ENCODE data around the gene DTX3L.

The DTX3L gene

DNA sequence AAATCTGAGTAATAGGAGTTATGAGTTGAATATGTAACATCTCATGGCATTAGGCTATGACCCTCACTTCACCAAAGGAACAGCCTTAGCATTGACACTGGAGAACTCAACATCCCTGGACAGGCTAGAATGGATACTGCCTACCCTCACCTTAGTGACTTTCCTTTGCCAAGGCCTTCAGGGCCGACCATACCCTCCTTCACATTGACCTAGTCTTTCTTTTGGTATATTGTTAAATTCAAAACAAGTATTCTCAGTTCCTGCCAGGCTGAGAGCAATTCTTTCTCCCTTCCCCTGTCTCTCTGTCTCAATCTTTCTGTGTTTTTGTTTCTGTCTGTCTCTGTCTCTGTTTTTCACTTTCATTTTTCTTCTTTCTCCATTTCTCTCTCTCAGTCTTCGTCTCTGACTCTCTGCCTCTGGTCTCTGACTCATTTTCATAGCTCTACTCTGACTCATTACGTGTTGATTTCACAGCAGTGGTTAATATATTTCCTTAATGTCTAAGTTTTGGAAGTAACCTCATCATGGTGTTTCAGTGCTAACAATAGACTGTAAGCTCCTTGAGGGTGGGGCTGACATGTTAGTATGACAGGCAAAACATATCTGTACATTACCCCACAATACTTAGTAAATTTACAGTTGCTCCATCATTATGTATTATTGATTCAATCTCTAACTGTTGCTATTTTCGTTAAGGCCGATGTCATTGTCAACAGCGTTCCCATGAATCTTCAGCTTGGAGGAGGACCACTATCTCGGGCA, 45.8 kb downstream of the DTX3L start:
- H3K27ac ChIP-seq: peak overlapping the region; percentile 84
- no peaks in the 10 kb centered on the region for H3K27me3 ChIP-seq (replicated peaks)
- in situ Hi-C loops (cut with HindIII; ENCODE audit: low pct_ligation_motif_present, low sequenced_read_pairs): no loop called here
- no peaks in the 10 kb centered on the region for H3K36me3 ChIP-seq (replicated peaks)
- H3K4me3 ChIP-seq (ENCODE audit: low read depth, low read length): no peak overlapping the region
- TF ChIP-seq, protein P1, sequence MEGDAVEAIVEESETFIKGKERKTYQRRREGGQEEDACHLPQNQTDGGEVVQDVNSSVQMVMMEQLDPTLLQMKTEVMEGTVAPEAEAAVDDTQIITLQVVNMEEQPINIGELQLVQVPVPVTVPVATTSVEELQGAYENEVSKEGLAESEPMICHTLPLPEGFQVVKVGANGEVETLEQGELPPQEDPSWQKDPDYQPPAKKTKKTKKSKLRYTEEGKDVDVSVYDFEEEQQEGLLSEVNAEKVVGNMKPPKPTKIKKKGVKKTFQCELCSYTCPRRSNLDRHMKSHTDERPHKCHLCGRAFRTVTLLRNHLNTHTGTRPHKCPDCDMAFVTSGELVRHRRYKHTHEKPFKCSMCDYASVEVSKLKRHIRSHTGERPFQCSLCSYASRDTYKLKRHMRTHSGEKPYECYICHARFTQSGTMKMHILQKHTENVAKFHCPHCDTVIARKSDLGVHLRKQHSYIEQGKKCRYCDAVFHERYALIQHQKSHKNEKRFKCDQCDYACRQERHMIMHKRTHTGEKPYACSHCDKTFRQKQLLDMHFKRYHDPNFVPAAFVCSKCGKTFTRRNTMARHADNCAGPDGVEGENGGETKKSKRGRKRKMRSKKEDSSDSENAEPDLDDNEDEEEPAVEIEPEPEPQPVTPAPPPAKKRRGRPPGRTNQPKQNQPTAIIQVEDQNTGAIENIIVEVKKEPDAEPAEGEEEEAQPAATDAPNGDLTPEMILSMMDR (IDR thresholded peaks at IDR 0.05; ENCODE audit: low read depth, low read length, missing control alignments): no peak
- peak; percentile 64 for DNase-seq

DNA sequence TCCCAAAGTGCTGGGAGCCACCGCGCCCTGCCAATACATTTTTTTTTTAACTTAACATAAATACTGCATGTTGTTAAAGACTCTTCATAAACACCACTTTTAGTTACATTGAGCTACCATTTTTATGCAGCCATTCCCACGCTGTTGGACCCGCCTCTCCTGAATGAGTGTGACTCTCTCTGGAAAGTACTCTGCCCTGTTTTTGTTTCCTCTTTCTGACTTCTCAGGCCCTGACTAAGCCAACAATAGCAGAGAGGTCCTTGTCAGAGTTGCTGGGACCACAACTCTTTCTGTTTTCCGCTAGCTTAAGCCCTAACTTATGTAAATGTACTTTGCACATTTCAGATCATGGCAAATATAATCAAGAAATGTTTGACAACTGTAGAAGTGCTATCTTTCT, 48.6 kb downstream of the DTX3L start:
- TF ChIP-seq, protein P1 (IDR thresholded peaks at IDR 0.05; ENCODE audit: low read depth, low read length, missing control alignments): no peak
- peak; percentile 25 for DNase-seq
- in situ Hi-C loops (cut with HindIII; ENCODE audit: low pct_ligation_motif_present, low sequenced_read_pairs): no loop called here
- Histone ChIP-seq H3K4me3 (ENCODE audit: low read depth, low read length) (no peak overlapping the region), H3K36me3 (replicated peaks) (no peaks in the 10 kb centered on the region), H3K27me3 (replicated peaks) (no peaks in the 10 kb centered on the region), H3K27ac (no peak overlapping the region)

DNA sequence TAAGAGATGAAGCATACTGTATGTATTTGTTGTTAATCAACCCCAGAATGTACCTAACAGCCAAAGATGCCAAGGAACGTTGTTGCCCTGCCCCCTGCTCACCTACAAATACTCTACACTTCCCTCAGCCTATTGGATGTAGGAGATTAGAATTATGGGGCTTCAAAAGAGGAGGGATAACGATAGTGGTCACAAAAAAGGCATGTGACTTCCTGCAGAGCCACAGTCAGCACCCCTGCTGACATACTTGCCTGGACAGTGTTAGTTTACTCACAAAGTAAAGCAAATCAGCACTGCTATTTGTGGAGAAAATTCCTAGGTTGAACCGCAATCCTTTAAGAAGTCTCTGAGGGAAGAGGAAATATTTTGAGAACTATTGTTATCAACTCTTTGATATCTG, 51.2 kb downstream of the DTX3L start:
- TF ChIP-seq, protein P1 (IDR thresholded peaks at IDR 0.05; ENCODE audit: low read depth, low read length, missing control alignments): no peak
- in situ Hi-C loops (cut with HindIII; ENCODE audit: low pct_ligation_motif_present, low sequenced_read_pairs): no loop called here
- Histone ChIP-seq H3K27ac (no peak overlapping the region), H3K36me3 (replicated peaks) (no peaks in the 10 kb centered on the region), H3K4me3 (ENCODE audit: low read depth, low read length) (no peak overlapping the region), H3K27me3 (replicated peaks) (no peaks in the 10 kb centered on the region)
- DNase-seq: peak; percentile 44

DNA sequence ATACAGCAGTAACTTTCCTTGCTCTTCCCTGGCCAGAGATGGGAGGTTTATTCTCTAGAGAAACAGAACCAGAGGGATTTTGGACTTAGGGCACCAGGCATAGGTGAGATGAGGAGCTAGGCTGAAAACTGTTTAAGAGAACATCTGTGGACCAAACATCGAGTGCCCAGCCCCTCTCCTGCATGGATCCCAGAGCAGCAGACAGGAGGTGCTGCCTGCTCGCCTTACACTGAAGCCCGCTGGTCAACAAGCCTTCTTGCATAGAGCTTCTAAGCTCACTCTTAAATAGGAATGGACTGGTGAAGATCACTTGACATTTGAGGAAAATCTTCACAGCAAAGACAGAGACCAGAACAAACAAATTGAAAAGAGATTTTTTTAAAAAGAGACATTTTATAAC, 54.5 kb downstream of the DTX3L start:
- in situ Hi-C loops (cut with HindIII; ENCODE audit: low pct_ligation_motif_present, low sequenced_read_pairs): no loop called here
- H3K36me3 ChIP-seq (replicated peaks): no peaks in the 10 kb centered on the region
- H3K27ac ChIP-seq: no peak overlapping the region
- no peak for DNase-seq
- H3K4me3 ChIP-seq (ENCODE audit: low read depth, low read length): no peak overlapping the region
- no peaks in the 10 kb centered on the region for H3K27me3 ChIP-seq (replicated peaks)
- TF ChIP-seq, protein P1 (IDR thresholded peaks at IDR 0.05; ENCODE audit: low read depth, low read length, missing control alignments): peak; percentile 18

DNA sequence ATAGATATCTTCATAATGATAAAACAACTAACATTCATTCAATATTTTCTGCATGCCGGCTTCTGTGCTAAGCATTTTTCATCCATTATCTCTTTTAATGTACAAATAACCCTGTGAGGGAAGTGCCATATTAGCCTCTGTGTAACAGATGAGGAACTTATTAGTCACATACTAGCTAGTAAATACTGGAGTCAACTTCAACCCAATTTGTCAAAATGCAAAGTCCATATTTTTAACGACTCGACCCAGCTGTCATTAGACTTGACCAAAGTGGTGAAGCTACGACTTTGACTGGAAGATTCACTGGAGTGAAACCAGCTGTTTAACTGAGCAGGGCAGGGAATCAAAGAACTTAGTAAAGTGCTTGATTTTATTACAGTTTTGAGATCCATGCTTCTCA, 54.9 kb downstream of the DTX3L start:
- in situ Hi-C loops (cut with HindIII; ENCODE audit: low pct_ligation_motif_present, low sequenced_read_pairs): no loop called here
- Histone ChIP-seq H3K36me3 (replicated peaks) (no peaks in the 10 kb centered on the region), H3K27me3 (replicated peaks) (no peaks in the 10 kb centered on the region), H3K27ac (no peak overlapping the region), H3K4me3 (ENCODE audit: low read depth, low read length) (no peak overlapping the region)
- DNase-seq: no peak
- TF ChIP-seq, protein P1 (IDR thresholded peaks at IDR 0.05; ENCODE audit: low read depth, low read length, missing control alignments): no peak

DNA sequence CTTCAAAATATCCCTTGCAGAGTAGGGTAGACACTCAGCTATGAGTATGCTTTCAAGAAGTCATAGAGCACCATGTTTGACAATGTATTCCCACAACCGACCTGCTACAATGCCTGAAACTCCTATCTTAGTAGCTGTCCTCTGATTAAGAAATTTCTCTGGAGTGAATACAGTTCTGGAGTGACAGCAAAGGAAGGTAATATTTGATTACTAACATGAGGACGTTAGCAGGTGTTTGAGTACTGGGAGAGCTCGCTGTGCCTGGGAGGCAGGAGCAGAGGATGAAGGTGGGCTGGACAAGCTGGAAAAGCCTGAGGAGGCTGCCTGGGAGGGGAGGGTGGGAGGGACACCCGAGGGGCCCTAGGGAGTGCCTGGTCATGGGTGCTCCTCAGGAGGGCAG, 56.3 kb downstream of the DTX3L start:
- TF ChIP-seq, protein P1 (IDR thresholded peaks at IDR 0.05; ENCODE audit: low read depth, low read length, missing control alignments): no peak
- in situ Hi-C loops (cut with HindIII; ENCODE audit: low pct_ligation_motif_present, low sequenced_read_pairs): no loop called here
- no peak overlapping the region for H3K4me3 ChIP-seq (ENCODE audit: low read depth, low read length)
- no peaks in the 10 kb centered on the region for H3K27me3 ChIP-seq (replicated peaks)
- no peaks in the 10 kb centered on the region for H3K36me3 ChIP-seq (replicated peaks)
- no peak overlapping the region for H3K27ac ChIP-seq
- DNase-seq: no peak
